Tibial nerve (tissue), 4 donors: ENCODE measurements around the gene CFAP46. TPM values are rescaled to one million over a fixed set of nuclear protein-coding genes. Genes with fewer than 3 reads are reported as not detected.

Source experiments
- DNase-seq, 2 donors: peaks; one replicate each; pipeline ENCODE4 v3.0.0-alpha.2; 2019; ENCODE audit warnings: low spot score in 2 of 2
- H3K27ac ChIP-seq, 4 donors: fragments of 200-600 bp; sonication (generic) in 3 of 4; one replicate each; pipeline ENCODE4 v1.5.1; 2017 to 2019; ENCODE audit warnings: mild to moderate bottlenecking in 1 of 4
- H3K27me3 ChIP-seq, 2 donors: fragments of 200-600 bp; sonication (generic) in 1 of 2; one replicate each; pipeline versions ENCODE4 v1.5.1 to v1.6.0; 2017 to 2019
- H3K36me3 ChIP-seq, 3 donors: fragments of 200-600 bp; sonication (generic); one replicate each; pipeline ENCODE4 v1.5.1; 2018 to 2019
- H3K4me1 ChIP-seq, 4 donors: fragments of 200-600 bp; sonication (generic) in 3 of 4; one replicate each; pipeline ENCODE4 v1.5.1; 2017 to 2019
- H3K4me3 ChIP-seq, 4 donors: fragments of 200-600 bp; sonication (generic) in 3 of 4; one replicate each; pipeline ENCODE4 v1.5.1; 2017 to 2019; ENCODE audit warnings: mild to moderate bottlenecking in 1 of 4, moderate library complexity in 1 of 4
- H3K9me3 ChIP-seq, 4 donors: fragments of 200-600 bp; sonication (generic) in 3 of 4; one replicate each; pipeline ENCODE4 v1.5.1; 2017 to 2019
- CTCF ChIP-seq, 5 experiments: fragments of 200-600 bp in 3 of 5; fragments of 450-650 bp in 2 of 5; sonication (generic) in 3 of 5; IDR thresholded peaks; one replicate each; pipeline ENCODE4 v1.5.1; 2016 to 2019; ENCODE audit warnings: antibody characterized with exemption in 5 of 5, mild to moderate bottlenecking in 3 of 5, moderate library complexity in 2 of 5
- EP300 ChIP-seq, 2 donors: sonication (generic); formaldehyde crosslinking; IDR thresholded peaks; one replicate each; pipeline ENCODE4 v1.6.1; 2017; ENCODE audit warnings: antibody characterized with exemption in 2 of 2, mild to moderate bottlenecking in 1 of 2
- POLR2A ChIP-seq, 2 donors: fragments of 450-650 bp; IDR thresholded peaks; one replicate each; pipeline ENCODE4 v1.6.1; 2017; ENCODE audit warnings: antibody characterized with exemption in 2 of 2, mild to moderate bottlenecking in 2 of 2, moderate library complexity in 2 of 2
- WGBS, 2 donors: methylation state at CpG; one replicate each; pipeline ENCODE4 v1.1.5; 2018; 5-methylcytosine and 5-hydroxymethylcytosine counted together
- total RNA-seq, 4 donors: library from RNA; depleted of rRNA; stranded (reverse); fragments of >200 nt; gene quantifications; one replicate each; pipeline ENCODE4 v1.1.0, GENCODE V29; 2016

Gene CFAP46
- total RNA-seq, 4 donors from 2014 or later = 0.90 to 1.4 TPM; not detected in 2

GRCh38 chr10:132816718-132817117 lies 125.7 kb downstream of the CFAP46 start:
- H3K9me3 ChIP-seq = peaks cover 0 to 7% (median 0%) of the 10 kb centered on the region in 4 donors
- 65 to 78% methylated on average over 12 of the region's 12 CpGs for WGBS, 2 donors
- H3K27ac ChIP-seq = no peak overlapping the region
- DNase-seq = no peak
- no peak overlapping the region for H3K4me3 ChIP-seq
- H3K36me3 ChIP-seq = no peaks in the 10 kb centered on the region
- peaks cover 0 to 24% of the 10 kb centered on the region in 2 donors for H3K27me3 ChIP-seq
- H3K4me1 ChIP-seq = no peaks in the 10 kb centered on the region
- TF ChIP-seq POLR2A (IDR thresholded peaks at IDR 0.05) (no peak), EP300 (IDR thresholded peaks at IDR 0.05) (no peak), CTCF (IDR thresholded peaks at IDR 0.05) (no peak)

- no peaks in the 10 kb centered on the region for H3K36me3 ChIP-seq
- H3K4me3 ChIP-seq = no peak overlapping the region
- no peak overlapping the region for H3K27ac ChIP-seq
- WGBS, 2 donors = 74 to 78% methylated on average over 18 of the region's 18 CpGs
- no peaks in the 10 kb centered on the region for H3K4me1 ChIP-seq
- TF ChIP-seq POLR2A (IDR thresholded peaks at IDR 0.05) = no peak
- H3K9me3 ChIP-seq = peaks cover 0 to 7% (median 0%) of the 10 kb centered on the region in 4 donors
- no peak for DNase-seq
- H3K27me3 ChIP-seq = peaks cover 0 to 31% of the 10 kb centered on the region in 2 donors
Measured at GRCh38 chr10:132815168-132815857, 127.1 kb downstream of the CFAP46 start.

- no peak overlapping the region for H3K4me3 ChIP-seq
- no peak for DNase-seq
- TF ChIP-seq EP300 (IDR thresholded peaks at IDR 0.05) = no peak
- no peaks in the 10 kb centered on the region for H3K36me3 ChIP-seq
- peaks cover 0 to 31% of the 10 kb centered on the region in 2 donors for H3K27me3 ChIP-seq
- no peak overlapping the region for H3K27ac ChIP-seq
- H3K9me3 ChIP-seq = peaks cover 0 to 5% (median 0%) of the 10 kb centered on the region in 4 donors
- H3K4me1 ChIP-seq = no peaks in the 10 kb centered on the region
- WGBS, 2 donors = 71 to 79% methylated on average over 14 to 16 of the region's 16 CpGs
Measured at GRCh38 chr10:132814469-132814856, 127.9 kb downstream of the CFAP46 start.

GRCh38 chr10:132813560-132814468 lies 128.6 kb downstream of the CFAP46 start:
- 58% methylated on average over 15 to 17 of the region's 28 CpGs for WGBS, 2 donors
- DNase-seq = no peak
- no peak for TF ChIP-seq POLR2A (IDR thresholded peaks at IDR 0.05)
- TF ChIP-seq EP300 (IDR thresholded peaks at IDR 0.05) = no peak
- no peak for TF ChIP-seq CTCF (IDR thresholded peaks at IDR 0.05)
- H3K9me3 ChIP-seq = no peaks in the 10 kb centered on the region
- no peaks in the 10 kb centered on the region for H3K36me3 ChIP-seq
- no peak overlapping the region for H3K4me3 ChIP-seq
- H3K27me3 ChIP-seq = peaks cover 0 to 36% of the 10 kb centered on the region in 2 donors
- no peaks in the 10 kb centered on the region for H3K4me1 ChIP-seq
- H3K27ac ChIP-seq = no peak overlapping the region

GRCh38 chr10:132813001-132813401 lies 129.4 kb downstream of the CFAP46 start:
- 82 to 83% methylated on average over 9 to 10 of the region's 10 CpGs for WGBS, 2 donors

More at GRCh38 chr10:132813001-132813401, 129.4 kb downstream of the CFAP46 start:
- H3K36me3 ChIP-seq = no peaks in the 10 kb centered on the region
- no peak overlapping the region for H3K4me3 ChIP-seq
- no peak overlapping the region for H3K27ac ChIP-seq
- peaks cover 0 to 30% of the 10 kb centered on the region in 2 donors for H3K27me3 ChIP-seq
- TF ChIP-seq CTCF (IDR thresholded peaks at IDR 0.05) = no peak
- no peak for TF ChIP-seq POLR2A (IDR thresholded peaks at IDR 0.05)
- no peak for TF ChIP-seq EP300 (IDR thresholded peaks at IDR 0.05)
- H3K9me3 ChIP-seq = no peaks in the 10 kb centered on the region
- H3K4me1 ChIP-seq = no peaks in the 10 kb centered on the region
- DNase-seq = no peak
